Measurements from ENCODE around the gene STK35. TPM values are rescaled to one million over a fixed set of nuclear protein-coding genes. Genes with fewer than 3 reads are reported as not detected.

The STK35 gene
- total RNA-seq, 3 donors from 2014 or later, result 20.2 to 23.3 (median 22.2) TPM

DNA sequence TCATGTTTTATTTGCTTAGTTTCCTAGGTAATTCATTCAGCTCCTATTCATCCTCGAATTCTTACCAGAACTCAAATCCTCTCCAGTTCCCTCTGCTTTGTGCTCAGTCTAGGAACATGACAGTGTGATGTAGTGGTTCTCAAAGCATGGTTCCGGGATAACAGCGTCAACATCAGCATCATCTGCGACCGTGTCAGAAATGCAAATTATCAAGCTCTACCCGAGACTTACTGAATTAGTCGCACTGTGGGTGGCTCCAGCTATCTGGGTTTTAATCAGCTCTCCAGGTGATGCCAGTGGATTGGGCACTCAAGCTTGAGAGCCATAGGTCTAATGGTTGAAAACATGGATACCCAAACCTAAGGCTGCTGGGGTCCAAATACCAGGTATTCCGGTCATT lies 7.7 kb upstream of the STK35 start:
- DNase-seq, result no peak
- no peak for TF ChIP-seq CTCF (IDR thresholded peaks at IDR 0.05)
- no peak for ATAC-seq
- intact Hi-C loops (cut with DNase I, micrococcal nuclease), result no loop called here
- H3K36me3 ChIP-seq (ENCODE audit: low read depth), result no peaks in the 10 kb centered on the region
- no peak overlapping the region for H3K4me3 ChIP-seq
- no peaks in the 10 kb centered on the region for H3K4me1 ChIP-seq (ENCODE audit: low read depth)
- H3K9me3 ChIP-seq, result no peaks in the 10 kb centered on the region

- intact Hi-C loops (cut with DNase I, micrococcal nuclease), result no loop called here
- TF ChIP-seq CTCF (IDR thresholded peaks at IDR 0.05), result no peak
- Histone ChIP-seq H3K4me3 (peak overlapping the region; percentile 95), H3K4me1 (ENCODE audit: low read depth) (peaks cover 31% of the 10 kb centered on the region), H3K36me3 (ENCODE audit: low read depth) (peaks cover 4% of the 10 kb centered on the region), H3K9me3 (no peaks in the 10 kb centered on the region)
- DNase-seq (peak; percentile 92 to 94 (median 93)), ATAC-seq (peak; percentile 88)
These were observed 398 bp downstream of the STK35 start for GRCh38 chr20:2101865-2102584.

GRCh38 chr20:2102585-2103460 lies 1.2 kb downstream of the STK35 start:
- no peaks in the 10 kb centered on the region for H3K9me3 ChIP-seq
- peak; percentile 86 for ATAC-seq
- peaks cover 4% of the 10 kb centered on the region for H3K36me3 ChIP-seq (ENCODE audit: low read depth)
- peak; percentile 88 to 89 (median 89) for DNase-seq
- no peak for TF ChIP-seq CTCF (IDR thresholded peaks at IDR 0.05)
- H3K4me3 ChIP-seq, result peak overlapping the region; percentile 95
- intact Hi-C loops (cut with DNase I, micrococcal nuclease), result no loop called here
- peaks cover 31% of the 10 kb centered on the region for H3K4me1 ChIP-seq (ENCODE audit: low read depth)

DNA sequence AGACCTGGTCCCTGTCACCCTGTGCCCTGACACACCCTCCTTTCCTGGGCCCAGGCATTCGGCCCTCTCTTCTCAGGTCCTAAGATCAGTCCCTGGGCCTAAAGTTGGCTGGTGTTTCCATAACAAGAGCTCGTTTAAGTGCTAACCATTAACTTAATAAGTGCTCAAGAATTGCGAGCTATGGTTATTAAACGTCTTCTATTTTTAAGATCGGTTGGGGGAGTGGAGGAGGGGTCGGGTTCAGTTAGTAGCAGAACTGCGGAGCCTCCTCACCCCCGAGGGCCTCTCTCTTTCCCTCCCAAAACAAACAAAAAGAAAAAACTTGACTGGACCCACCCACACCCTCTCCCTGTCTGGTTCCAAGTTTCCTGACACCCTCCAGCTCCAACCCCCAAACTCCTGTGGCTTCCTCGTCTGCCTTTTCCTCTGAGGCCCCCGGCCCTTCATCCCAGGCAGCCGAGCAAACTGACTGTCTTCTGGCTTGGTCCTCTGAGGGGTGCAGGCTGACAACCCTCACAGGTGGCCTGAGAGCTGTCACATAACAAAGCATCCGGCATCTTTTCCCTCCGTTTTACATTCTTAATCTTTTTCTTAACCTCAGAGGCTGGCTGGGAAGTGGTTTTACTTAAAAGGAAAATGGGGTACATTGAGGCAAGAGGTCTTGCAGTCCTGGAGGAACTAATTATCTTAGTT lies 2.0 kb downstream of the STK35 start:
- Histone ChIP-seq H3K9me3 (no peaks in the 10 kb centered on the region), H3K36me3 (ENCODE audit: low read depth) (peaks cover 4% of the 10 kb centered on the region), H3K4me3 (peak overlapping the region; percentile 95), H3K4me1 (ENCODE audit: low read depth) (peaks cover 31% of the 10 kb centered on the region)
- intact Hi-C loops (cut with DNase I, micrococcal nuclease), result no loop called here
- ATAC-seq, result no peak
- no peak for TF ChIP-seq CTCF (IDR thresholded peaks at IDR 0.05)
- DNase-seq, result no peak

- intact Hi-C loops (cut with DNase I, micrococcal nuclease), result no loop called here
- TF ChIP-seq CTCF (IDR thresholded peaks at IDR 0.05), result no peak
- DNase-seq, result no peak
- H3K4me3 ChIP-seq, result no peak overlapping the region
- H3K9me3 ChIP-seq, result no peaks in the 10 kb centered on the region
- no peak for ATAC-seq
- peaks cover 4% of the 10 kb centered on the region for H3K36me3 ChIP-seq (ENCODE audit: low read depth)
- peaks cover 37% of the 10 kb centered on the region for H3K4me1 ChIP-seq (ENCODE audit: low read depth)
These were observed 2.6 kb downstream of the STK35 start for GRCh38 chr20:2104236-2104635.

Measured in mucosa of descending colon (tissue), 3 donors.